MCF 10A (cell line): Measurements from ENCODE around the gene B4GALT2. TPM values are rescaled to one million over a fixed set of nuclear protein-coding genes. Genes with fewer than 3 reads are reported as not detected.

Source experiments
- BruUV-seq: library from RNA; stranded (reverse); fragments of 400-500 nt; replicated peaks from 2 replicates; lab custom pipeline; 2021; lab: Mats Ljungman, UMichigan
- CTCF ChIA-PET: fragments of 300-600 bp; sonication (Branson Sonifier 250); formaldehyde crosslinking; extraction: SDS; loops from one replicate; lab custom pipeline; 2021; ENCODE audit warnings: antibody characterized with exemption, inconsistent platforms; lab: Yijun Ruan, JAX
- POLR2A ChIA-PET: fragments of 300-600, 350-650 bp; sonication (Branson Sonifier 250); formaldehyde crosslinking; extraction: SDS; loops from one replicate; lab custom pipeline; 2020; ENCODE audit warnings: antibody characterized with exemption, inconsistent platforms; lab: Yijun Ruan, JAX
- DNase-seq: peaks from one replicate; pipeline ENCODE4 v3.0.0-alpha.2; 2018; ENCODE audit not compliant: unreplicated experiment
- H3K27ac Mint-ChIP-seq: one replicate; pipeline ENCODE4 v1.8.0; 2022; ENCODE audit warnings: mild to moderate bottlenecking, low read depth, mixed read lengths; ENCODE audit not compliant: unreplicated experiment
- H3K27me3 Mint-ChIP-seq: one replicate; pipeline ENCODE4 v1.8.0; 2022; ENCODE audit warnings: mixed read lengths; ENCODE audit not compliant: insufficient read depth, unreplicated experiment
- H3K36me3 Mint-ChIP-seq: one replicate; pipeline ENCODE4 v1.8.0; 2022; ENCODE audit warnings: mild to moderate bottlenecking, moderate library complexity, mixed read lengths; ENCODE audit not compliant: insufficient read depth, unreplicated experiment
- H3K4me1 Mint-ChIP-seq: one replicate; pipeline ENCODE4 v1.8.0; 2022; ENCODE audit warnings: mixed read lengths; ENCODE audit not compliant: insufficient read depth, unreplicated experiment
- H3K4me3 Mint-ChIP-seq: one replicate; pipeline ENCODE4 v1.8.0; 2022; ENCODE audit warnings: mild to moderate bottlenecking, moderate library complexity, mixed read lengths; ENCODE audit not compliant: unreplicated experiment
- H3K9me3 Mint-ChIP-seq: one replicate; pipeline ENCODE4 v1.8.0; 2022; ENCODE audit warnings: mixed read lengths; ENCODE audit not compliant: unreplicated experiment
- intact Hi-C: fragments of 100-400 bp; cut with micrococcal nuclease; formaldehyde crosslinking; loops from 2 replicates; pipeline ENCODE4 v1.14.1; 2022
- total RNA-seq: library from RNA; stranded (reverse); gene quantifications from 2 replicates; pipeline ENCODE4 v1.2.3, GENCODE V29; 2022
- TF ChIP-seq, protein P1 (sequence below): fragments of 200-600 bp; IDR thresholded peaks from one replicate; pipeline ENCODE4 v1.8.0; 2022; ENCODE audit warnings: antibody characterized with exemption, mild to moderate bottlenecking; ENCODE audit not compliant: unreplicated experiment

B4GALT2 gene
- total RNA-seq, 1 experiment from 2014 or later = 68.4 TPM

GRCh38 chr1:43931711-43932660, 47.0 kb upstream of the B4GALT2 start:
- no peaks in the 10 kb centered on the region for H3K27me3 Mint-ChIP-seq
- TF ChIP-seq, protein P1, sequence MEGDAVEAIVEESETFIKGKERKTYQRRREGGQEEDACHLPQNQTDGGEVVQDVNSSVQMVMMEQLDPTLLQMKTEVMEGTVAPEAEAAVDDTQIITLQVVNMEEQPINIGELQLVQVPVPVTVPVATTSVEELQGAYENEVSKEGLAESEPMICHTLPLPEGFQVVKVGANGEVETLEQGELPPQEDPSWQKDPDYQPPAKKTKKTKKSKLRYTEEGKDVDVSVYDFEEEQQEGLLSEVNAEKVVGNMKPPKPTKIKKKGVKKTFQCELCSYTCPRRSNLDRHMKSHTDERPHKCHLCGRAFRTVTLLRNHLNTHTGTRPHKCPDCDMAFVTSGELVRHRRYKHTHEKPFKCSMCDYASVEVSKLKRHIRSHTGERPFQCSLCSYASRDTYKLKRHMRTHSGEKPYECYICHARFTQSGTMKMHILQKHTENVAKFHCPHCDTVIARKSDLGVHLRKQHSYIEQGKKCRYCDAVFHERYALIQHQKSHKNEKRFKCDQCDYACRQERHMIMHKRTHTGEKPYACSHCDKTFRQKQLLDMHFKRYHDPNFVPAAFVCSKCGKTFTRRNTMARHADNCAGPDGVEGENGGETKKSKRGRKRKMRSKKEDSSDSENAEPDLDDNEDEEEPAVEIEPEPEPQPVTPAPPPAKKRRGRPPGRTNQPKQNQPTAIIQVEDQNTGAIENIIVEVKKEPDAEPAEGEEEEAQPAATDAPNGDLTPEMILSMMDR = no peak
- BruUV-seq = no TSS peak
- no peak overlapping the region for H3K27ac Mint-ChIP-seq
- H3K9me3 Mint-ChIP-seq = peaks cover 7% of the 10 kb centered on the region
- ChIA-PET POLR2A (interaction anchor here (0.6 to 3.3 kb wide), 7 partner anchors 14 to 280 kb away, joined by 3 to 34 read pairs (median 3); partner anchors contain the start of gene IPO13), CTCF (interaction anchor here (0.6 to 13.0 kb wide), 4 partner anchors 14 to 165 kb away, joined by 3 to 369 read pairs (median 4); no protein-coding TSS in a partner anchor)
- intact Hi-C loops = loop anchor here (10.0 kb wide), 2 partner anchors 77 to 697 kb away; no protein-coding TSS in a partner anchor
- no peak overlapping the region for H3K4me3 Mint-ChIP-seq
- peaks cover 27% of the 10 kb centered on the region for H3K4me1 Mint-ChIP-seq
- no peaks in the 10 kb centered on the region for H3K36me3 Mint-ChIP-seq
- no peak for DNase-seq

- CTCF ChIA-PET = interaction anchor here (0.6 to 13.0 kb wide), 7 partner anchors 11 to 1079 kb away, joined by 4 to 369 read pairs (median 18); no protein-coding TSS in a partner anchor
- intact Hi-C loops = loop anchor here (10.0 kb wide), 2 partner anchors 78 to 698 kb away; no protein-coding TSS in a partner anchor
- POLR2A ChIA-PET = interaction anchor here (0.6 to 3.3 kb wide), 8 partner anchors 13 to 281 kb away, joined by 3 to 34 read pairs (median 3); no protein-coding TSS in a partner anchor
- no peak overlapping the region for H3K27ac Mint-ChIP-seq
- peak overlapping the region; percentile 34 for H3K4me3 Mint-ChIP-seq
- H3K9me3 Mint-ChIP-seq = peaks cover 1% of the 10 kb centered on the region
- no peaks in the 10 kb centered on the region for H3K27me3 Mint-ChIP-seq
- peak; percentile 49 for DNase-seq
- TF ChIP-seq, protein P1 = no peak
- no TSS peak for BruUV-seq
- no peaks in the 10 kb centered on the region for H3K36me3 Mint-ChIP-seq
- H3K4me1 Mint-ChIP-seq = peaks cover 35% of the 10 kb centered on the region
These were observed 46.1 kb upstream of the B4GALT2 start for GRCh38 chr1:43932786-43933385.

DNA sequence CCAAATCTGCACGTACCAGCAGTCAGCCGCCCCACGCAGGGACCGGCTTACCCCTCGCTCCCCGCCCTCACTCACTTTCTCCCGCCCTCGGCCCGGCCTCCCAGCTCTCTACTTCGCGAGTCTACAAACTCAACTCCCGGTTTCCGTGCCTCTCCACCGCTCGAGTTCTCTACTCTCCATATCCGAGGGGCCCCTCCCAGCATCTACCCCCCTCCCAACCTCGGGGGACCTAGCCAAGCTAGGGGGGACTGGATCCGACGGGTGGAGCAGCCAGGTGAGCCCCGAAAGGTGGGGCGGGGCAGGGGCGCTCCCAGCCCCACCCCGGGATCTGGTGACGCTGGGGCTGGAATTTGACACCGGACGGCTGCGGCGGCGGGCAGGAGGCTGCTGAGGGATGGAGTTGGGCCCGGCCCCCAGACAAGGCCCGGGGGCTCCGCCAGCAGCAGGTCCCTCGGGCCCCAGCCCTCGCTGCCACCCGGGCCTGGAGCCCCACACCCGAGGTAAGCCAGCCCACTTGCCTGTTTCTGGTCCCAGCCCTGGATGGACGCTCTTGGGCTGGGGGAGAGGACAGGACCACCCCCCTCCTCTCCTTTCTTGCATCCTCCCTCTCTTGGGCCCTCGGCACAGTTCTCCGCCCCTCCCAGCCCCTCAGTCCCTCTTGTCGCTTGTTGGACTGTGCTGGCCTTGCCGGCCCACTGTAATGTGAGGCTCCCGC, 45.5 kb upstream of the B4GALT2 start, which contains the start of gene ARTN:
Gene ARTN, plus strand, starts transcription at position 416 of the 715 bp plus-strand sequence. CDS start 1,856 bp downstream, outside the sequence.
- POLR2A ChIA-PET = interaction anchor here (0.7 to 3.3 kb wide), 6 partner anchors 12 to 170 kb away, joined by 3 to 34 read pairs (median 4); no protein-coding TSS in a partner anchor
- Mint-ChIP-seq H3K27me3 (no peaks in the 10 kb centered on the region), H3K9me3 (no peaks in the 10 kb centered on the region), H3K4me1 (peaks cover 35% of the 10 kb centered on the region), H3K36me3 (no peaks in the 10 kb centered on the region), H3K4me3 (peak within 1 kb of the TSS; percentile 34), H3K27ac (no peak within 1 kb of the TSS)
- CTCF ChIA-PET = interaction anchor here (0.5 to 13.0 kb wide), 18 partner anchors 8 to 1080 kb away, joined by 3 to 369 read pairs (median 8); partner anchors contain the start of gene IPO13
- BruUV-seq = TSS peak; percentile 25
- intact Hi-C loops = loop anchor here (1.0 to 10.0 kb wide), 5 partner anchors 24 to 699 kb away; partner anchors contain the start of gene ST3GAL3
- peak; percentile 45 for DNase-seq
- TF ChIP-seq, protein P1 = no peak
